Vagina (tissue), 2 donors: ENCODE measurements around the gene ADGRG3.

Source experiments
- CTCF ChIP-seq, 3 experiments: fragments of 450-650 bp in 2 of 3; fragments of 200-600 bp in 1 of 3; sonication (generic) in 1 of 3; IDR thresholded peaks; one replicate each; pipeline ENCODE4 v1.5.1; 2017 to 2019; ENCODE audit warnings: antibody characterized with exemption in 3 of 3, mild to moderate bottlenecking in 2 of 3, moderate library complexity in 2 of 3
- POLR2A ChIP-seq, 2 donors: fragments of 450-650 bp; IDR thresholded peaks; one replicate each; pipeline ENCODE4 v1.6.1; 2017; ENCODE audit warnings: antibody characterized with exemption in 2 of 2, mild to moderate bottlenecking in 2 of 2, moderate library complexity in 2 of 2
- POLR2AphosphoS5 ChIP-seq, 2 donors: sonication (generic); formaldehyde crosslinking; IDR thresholded peaks; one replicate each; pipeline ENCODE4 v1.9.0; 2017; ENCODE audit warnings: antibody characterized with exemption in 2 of 2, mild to moderate bottlenecking in 2 of 2, low read depth in 1 of 2; ENCODE audit not compliant: insufficient read depth in 1 of 2

- TF ChIP-seq POLR2AphosphoS5 (IDR thresholded peaks at IDR 0.05; ENCODE audit: insufficient read depth in 1 of 2, low read depth in 1 of 2) (no peak), CTCF (IDR thresholded peaks at IDR 0.05) (no peak), POLR2A (IDR thresholded peaks at IDR 0.05) (no peak)
These were observed 4.3 kb downstream of the ADGRG3 start for GRCh38 chr16:57672416-57672815.
